Measurements from ENCODE around the gene POLR2H.

- TF ChIP-seq POLR2A (IDR thresholded peaks at IDR 0.05) (no peak), CTCF (IDR thresholded peaks at IDR 0.05) (no peak)
Measured at GRCh38 chr3:184351511-184352148, 9.9 kb upstream of the POLR2H start.
